HG02610 (cell line): ENCODE measurements around the gene BEGAIN.

ENCODE experiments used
- ATAC-seq: cut with Tn5 transposase; IDR thresholded peaks from one replicate; pipeline ENCODE4 v1.9.1; 2021; ENCODE audit warnings: mild to moderate bottlenecking, moderate library complexity; ENCODE audit not compliant: unreplicated experiment

Gene BEGAIN

GRCh38 chr14:100570726-100571454 lies 16.3 kb downstream of the BEGAIN start:
- ATAC-seq: no peak

GRCh38 chr14:100569734-100570286 lies 17.4 kb downstream of the BEGAIN start:
- ATAC-seq: no peak

- ATAC-seq: no peak
Observed at GRCh38 chr14:100568998-100569733, 18.1 kb downstream of the BEGAIN start.

- ATAC-seq: no peak
Observed at GRCh38 chr14:100568164-100568997, 18.8 kb downstream of the BEGAIN start.

GRCh38 chr14:100567877-100568163 lies 19.4 kb downstream of the BEGAIN start:
- ATAC-seq: no peak

GRCh38 chr14:100567009-100567876 lies 20.0 kb downstream of the BEGAIN start:
- ATAC-seq: no peak

- no peak for ATAC-seq
Observed at GRCh38 chr14:100566586-100566985, 20.6 kb downstream of the BEGAIN start.

- ATAC-seq: no peak
Observed at GRCh38 chr14:100566119-100566518, 21.1 kb downstream of the BEGAIN start.

- ATAC-seq: no peak
Observed at GRCh38 chr14:100565650-100566049, 21.6 kb downstream of the BEGAIN start.

- ATAC-seq: no peak
Observed at GRCh38 chr14:100564512-100564911, 22.7 kb downstream of the BEGAIN start.

GRCh38 chr14:100562751-100563150 lies 24.5 kb downstream of the BEGAIN start:
- no peak for ATAC-seq

- no peak for ATAC-seq
Observed at GRCh38 chr14:100561005-100561404, 26.2 kb downstream of the BEGAIN start.

GRCh38 chr14:100560471-100560870 lies 26.7 kb downstream of the BEGAIN start:
- ATAC-seq: no peak

GRCh38 chr14:100559455-100559854 lies 27.8 kb downstream of the BEGAIN start:
- ATAC-seq: no peak

- no peak for ATAC-seq
Observed at GRCh38 chr14:100558966-100559365, 28.3 kb downstream of the BEGAIN start.

- ATAC-seq: no peak
Observed at GRCh38 chr14:100558226-100558625, 29.0 kb downstream of the BEGAIN start.

GRCh38 chr14:100557658-100558057 lies 29.6 kb downstream of the BEGAIN start:
- ATAC-seq: no peak

- no peak for ATAC-seq
Observed at GRCh38 chr14:100556936-100557505, 30.2 kb downstream of the BEGAIN start.

GRCh38 chr14:100556140-100556475 lies 31.1 kb downstream of the BEGAIN start:
- no peak for ATAC-seq

- no peak for ATAC-seq
Observed at GRCh38 chr14:100555436-100556139, 31.6 kb downstream of the BEGAIN start.
